ENCODE data around the gene MYF5. TPM values are rescaled to one million over a fixed set of nuclear protein-coding genes. Genes with fewer than 3 reads are reported as not detected.
A peak's percentile ranks its signal among the peaks of the same experiment; 100 is the strongest.

MYF5 gene
- total RNA-seq, 1 donor from 2014 or later = not detected

DNA sequence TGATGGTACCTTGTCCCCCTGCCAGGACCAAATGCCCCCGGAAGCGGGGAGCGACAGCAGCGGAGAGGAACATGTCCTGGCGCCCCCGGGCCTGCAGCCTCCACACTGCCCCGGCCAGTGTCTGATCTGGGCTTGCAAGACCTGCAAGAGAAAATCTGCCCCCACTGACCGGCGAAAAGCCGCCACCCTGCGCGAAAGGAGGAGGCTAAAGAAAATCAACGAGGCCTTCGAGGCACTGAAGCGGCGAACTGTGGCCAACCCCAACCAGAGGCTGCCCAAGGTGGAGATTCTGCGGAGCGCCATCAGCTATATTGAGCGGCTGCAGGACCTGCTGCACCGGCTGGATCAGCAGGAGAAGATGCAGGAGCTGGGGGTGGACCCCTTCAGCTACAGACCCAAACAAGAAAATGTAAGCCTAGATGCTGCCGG is 8.9 kb upstream of the MYF5 start:
- Histone ChIP-seq H3K4me3 (peak overlapping the region; percentile 48), H3K36me3 (no peaks in the 10 kb centered on the region), H3K9me3 (replicated peaks) (no peaks in the 10 kb centered on the region), H3K4me1 (peaks cover 7% of the 10 kb centered on the region), H3K27me3 (ENCODE audit: low read depth) (peaks cover 52% of the 10 kb centered on the region), H3K27ac (replicated peaks) (no peak overlapping the region)
- TF ChIP-seq, protein P1, sequence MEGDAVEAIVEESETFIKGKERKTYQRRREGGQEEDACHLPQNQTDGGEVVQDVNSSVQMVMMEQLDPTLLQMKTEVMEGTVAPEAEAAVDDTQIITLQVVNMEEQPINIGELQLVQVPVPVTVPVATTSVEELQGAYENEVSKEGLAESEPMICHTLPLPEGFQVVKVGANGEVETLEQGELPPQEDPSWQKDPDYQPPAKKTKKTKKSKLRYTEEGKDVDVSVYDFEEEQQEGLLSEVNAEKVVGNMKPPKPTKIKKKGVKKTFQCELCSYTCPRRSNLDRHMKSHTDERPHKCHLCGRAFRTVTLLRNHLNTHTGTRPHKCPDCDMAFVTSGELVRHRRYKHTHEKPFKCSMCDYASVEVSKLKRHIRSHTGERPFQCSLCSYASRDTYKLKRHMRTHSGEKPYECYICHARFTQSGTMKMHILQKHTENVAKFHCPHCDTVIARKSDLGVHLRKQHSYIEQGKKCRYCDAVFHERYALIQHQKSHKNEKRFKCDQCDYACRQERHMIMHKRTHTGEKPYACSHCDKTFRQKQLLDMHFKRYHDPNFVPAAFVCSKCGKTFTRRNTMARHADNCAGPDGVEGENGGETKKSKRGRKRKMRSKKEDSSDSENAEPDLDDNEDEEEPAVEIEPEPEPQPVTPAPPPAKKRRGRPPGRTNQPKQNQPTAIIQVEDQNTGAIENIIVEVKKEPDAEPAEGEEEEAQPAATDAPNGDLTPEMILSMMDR (IDR thresholded peaks at IDR 0.05; ENCODE audit: borderline replicate concordance) = no peak
- intact Hi-C loops (cut with micrococcal nuclease) = no loop called here
- DNase-seq = no peak

DNA sequence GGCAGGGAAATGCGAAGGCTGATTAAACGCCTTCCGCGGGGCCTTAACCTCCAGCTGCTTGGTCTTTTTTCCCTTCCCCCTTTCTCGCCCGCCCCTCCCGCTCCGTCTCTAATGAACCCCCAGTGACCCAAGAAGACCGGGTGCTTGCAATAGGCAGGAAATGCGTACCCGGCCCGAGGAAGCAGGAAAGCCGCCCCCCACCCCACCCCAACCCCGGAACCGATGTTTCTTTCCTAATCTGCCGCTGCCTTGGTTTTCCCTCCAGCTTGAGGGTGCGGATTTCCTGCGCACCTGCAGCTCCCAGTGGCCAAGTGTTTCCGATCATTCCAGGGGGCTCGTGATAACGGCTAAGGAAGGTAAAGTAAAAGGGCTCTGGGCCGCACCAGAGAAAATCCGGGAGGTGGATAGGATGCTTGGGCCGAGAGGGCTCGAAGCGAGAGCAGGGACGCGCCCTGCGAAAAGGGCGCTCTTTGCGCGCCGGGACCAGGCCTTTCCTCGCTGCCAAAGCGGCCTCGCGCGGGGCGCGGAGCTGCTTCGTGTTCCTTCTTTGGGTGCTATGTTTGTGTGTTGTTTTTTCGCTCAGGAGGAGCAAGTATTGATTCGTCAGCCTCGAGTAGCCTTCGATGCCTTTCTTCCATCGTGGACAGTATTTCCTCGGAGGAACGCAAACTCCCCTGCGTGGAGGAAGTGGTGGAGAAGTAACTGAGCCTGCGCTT is 8.3 kb upstream of the MYF5 start:
- Histone ChIP-seq H3K9me3 (replicated peaks) (no peaks in the 10 kb centered on the region), H3K27ac (replicated peaks) (no peak overlapping the region), H3K27me3 (ENCODE audit: low read depth) (peaks cover 58% of the 10 kb centered on the region), H3K4me3 (peak overlapping the region; percentile 48), H3K36me3 (no peaks in the 10 kb centered on the region), H3K4me1 (peaks cover under 1% of the 10 kb centered on the region)
- intact Hi-C loops (cut with micrococcal nuclease) = no loop called here
- TF ChIP-seq, protein P1 (IDR thresholded peaks at IDR 0.05; ENCODE audit: borderline replicate concordance) = no peak
- no peak for DNase-seq

DNA sequence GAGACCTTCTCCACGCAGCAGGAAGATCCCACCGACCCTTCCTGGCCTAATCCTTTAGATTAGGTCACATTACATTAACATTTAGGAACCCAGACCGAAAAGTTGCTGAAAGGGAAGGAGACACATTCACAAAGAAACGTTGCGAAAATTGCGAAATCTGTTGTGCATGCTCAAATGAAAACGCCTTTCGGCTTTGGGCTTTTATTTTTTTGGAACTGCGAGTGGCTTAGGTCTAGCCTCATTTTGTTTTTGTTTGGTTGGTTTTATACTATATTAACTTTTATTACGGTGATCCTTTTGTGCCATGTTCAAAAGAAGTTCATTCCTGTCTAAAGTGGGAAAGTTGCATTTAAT is 7.8 kb upstream of the MYF5 start:
- intact Hi-C loops (cut with micrococcal nuclease) = no loop called here
- peak overlapping the region; percentile 48 for H3K4me3 ChIP-seq
- peaks cover 61% of the 10 kb centered on the region for H3K27me3 ChIP-seq (ENCODE audit: low read depth)
- no peaks in the 10 kb centered on the region for H3K9me3 ChIP-seq (replicated peaks)
- no peaks in the 10 kb centered on the region for H3K4me1 ChIP-seq
- TF ChIP-seq, protein P1 (IDR thresholded peaks at IDR 0.05; ENCODE audit: borderline replicate concordance) = no peak
- no peak for DNase-seq
- H3K27ac ChIP-seq (replicated peaks) = no peak overlapping the region
- no peaks in the 10 kb centered on the region for H3K36me3 ChIP-seq

DNA sequence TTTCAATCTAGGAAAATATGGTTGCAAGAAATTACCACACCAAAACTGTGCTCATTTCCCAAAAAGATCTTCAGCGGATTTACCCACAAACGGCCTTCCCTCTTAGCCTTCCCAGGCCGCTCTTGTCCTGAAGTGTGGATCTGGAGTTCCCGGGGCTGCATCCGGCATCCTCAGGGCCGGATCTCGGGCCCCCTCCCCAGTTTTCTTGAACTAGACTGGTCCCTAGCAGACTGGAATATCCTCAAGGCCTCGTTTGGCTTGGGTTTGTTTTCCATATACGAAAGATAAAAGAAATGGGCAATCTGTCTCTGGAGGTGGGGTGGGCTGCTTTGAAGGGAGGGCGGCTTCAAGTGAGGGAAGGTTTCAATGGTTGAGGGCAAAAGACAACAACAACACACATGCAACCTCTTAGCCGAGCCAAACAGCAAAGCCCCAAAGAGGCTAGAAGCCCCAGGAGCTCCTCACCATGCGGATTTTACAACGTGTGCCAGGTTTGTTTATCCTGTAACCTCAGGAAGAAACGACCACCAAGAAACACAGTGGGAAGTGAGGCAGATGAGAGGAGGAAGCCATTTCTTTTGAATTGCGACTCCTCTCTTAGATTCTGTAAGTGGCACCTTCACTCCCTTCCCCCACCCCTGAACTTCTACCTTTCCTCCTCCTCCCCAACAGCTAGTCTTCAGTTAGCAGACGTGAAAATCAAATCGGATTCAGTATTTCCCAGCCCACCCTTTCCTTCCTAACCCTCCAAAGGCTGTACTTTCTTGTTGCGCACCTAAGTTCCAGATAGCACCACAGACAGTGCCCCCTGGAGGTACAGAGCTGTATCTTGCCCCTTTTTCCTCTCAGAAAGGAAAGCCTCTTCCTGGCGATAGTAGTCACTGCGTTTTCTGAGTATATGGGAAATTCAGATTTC is 6.6 kb upstream of the MYF5 start:
- no peak overlapping the region for H3K4me3 ChIP-seq
- H3K27ac ChIP-seq (replicated peaks) = no peak overlapping the region
- peaks cover 72% of the 10 kb centered on the region for H3K27me3 ChIP-seq (ENCODE audit: low read depth)
- TF ChIP-seq, protein P1 (IDR thresholded peaks at IDR 0.05; ENCODE audit: borderline replicate concordance) = peak; percentile 14
- H3K36me3 ChIP-seq = no peaks in the 10 kb centered on the region
- H3K4me1 ChIP-seq = no peaks in the 10 kb centered on the region
- H3K9me3 ChIP-seq (replicated peaks) = no peaks in the 10 kb centered on the region
- intact Hi-C loops (cut with micrococcal nuclease) = no loop called here
- DNase-seq = no peak

DNA sequence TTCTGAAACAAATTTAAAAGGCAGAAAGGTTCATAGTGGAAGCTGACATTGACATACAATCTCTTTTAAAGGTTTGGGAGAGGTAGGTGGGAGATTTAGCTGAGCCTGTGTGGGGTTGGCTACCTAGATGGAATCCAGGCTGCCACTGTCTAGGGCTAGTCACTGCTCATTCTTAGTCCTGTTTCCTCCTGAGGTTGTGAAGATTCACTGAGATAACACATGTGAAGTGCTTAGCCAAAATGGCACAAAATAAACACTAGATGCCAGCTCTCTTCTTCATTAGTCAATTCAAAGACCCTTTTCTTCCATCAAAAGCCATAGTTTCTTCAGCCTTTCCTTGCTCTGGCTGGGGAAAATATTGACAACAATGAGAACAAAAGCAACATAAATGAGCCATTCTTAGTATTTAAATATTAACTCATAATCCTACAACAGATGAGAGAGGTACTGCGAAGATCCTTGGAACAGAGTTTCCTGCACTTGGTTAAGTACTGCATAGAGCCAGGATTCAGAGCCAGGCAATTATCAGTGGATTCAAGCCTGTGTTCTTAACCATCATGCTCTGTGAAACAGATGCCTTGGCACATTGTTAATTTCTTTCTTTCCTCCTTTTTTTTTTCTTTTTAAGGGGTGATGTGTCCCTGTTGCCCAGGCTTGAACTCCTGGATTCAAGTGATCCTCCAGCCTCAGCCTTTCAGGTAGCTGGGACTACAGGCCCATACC is 5.8 kb upstream of the MYF5 start:
- no peak overlapping the region for H3K27ac ChIP-seq (replicated peaks)
- H3K27me3 ChIP-seq (ENCODE audit: low read depth) = peaks cover 80% of the 10 kb centered on the region
- no peaks in the 10 kb centered on the region for H3K36me3 ChIP-seq
- TF ChIP-seq, protein P1 (IDR thresholded peaks at IDR 0.05; ENCODE audit: borderline replicate concordance) = no peak
- H3K4me1 ChIP-seq = no peaks in the 10 kb centered on the region
- no peak for DNase-seq
- no peak overlapping the region for H3K4me3 ChIP-seq
- no peaks in the 10 kb centered on the region for H3K9me3 ChIP-seq (replicated peaks)
- intact Hi-C loops (cut with micrococcal nuclease) = no loop called here
